Measurements from ENCODE around the gene ASCC3.
"Not testable (repeated sequence)": the region's sequence is repeated elsewhere in the genome, so short reads cannot be mapped to it uniquely, and the experiment has no call there.

ASCC3 gene

DNA sequence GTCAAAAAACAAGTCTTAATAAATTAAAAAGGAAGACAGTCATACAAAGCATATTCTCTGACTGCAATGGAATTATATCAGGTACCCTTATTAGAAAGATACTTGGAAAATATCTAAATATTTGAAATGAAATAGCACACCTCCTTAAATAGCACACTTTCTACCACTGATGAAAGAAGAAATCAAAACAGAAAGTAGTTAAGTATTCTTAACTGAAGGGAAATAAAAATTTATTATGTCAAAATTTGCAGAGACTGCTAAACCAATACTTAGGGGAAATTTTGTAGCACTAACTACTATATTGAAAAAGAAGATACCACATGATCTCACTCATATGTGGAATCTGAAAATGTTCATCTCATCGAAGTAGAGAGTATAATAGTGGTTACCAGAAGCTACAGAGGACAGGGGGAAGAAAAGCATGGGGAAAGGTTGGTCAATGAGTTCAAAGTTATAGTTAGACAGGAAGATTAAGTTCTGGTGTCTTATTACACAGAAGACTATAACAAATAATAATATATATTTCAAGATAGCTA, 112.2 kb downstream of the ASCC3 start:
- Histone ChIP-seq H3K36me3 (ENCODE audit: control insufficient read depth, insufficient read depth, low read length) (peaks cover 7% of the 10 kb centered on the region; the same call in 1 of the 2 replicates), H3K27me3 (ENCODE audit: control insufficient read depth, insufficient read depth, low read length) (no peaks in the 10 kb centered on the region), H3K9me3 (ENCODE audit: control insufficient read depth, insufficient read depth, low read length) (no peaks in the 10 kb centered on the region; the same call in 1 of the 2 replicates), H3K4me1 (ENCODE audit: control insufficient read depth, insufficient read depth, low read length) (no peaks in the 10 kb centered on the region), H3K4me3 (ENCODE audit: low read length) (no peak overlapping the region), H3K27ac (ENCODE audit: low read length) (no peak overlapping the region)
- no CpG with 5 or more reads among the region's 1 CpG for WGBS (ENCODE audit: insufficient coverage, insufficient read length)
- DNase-seq (ENCODE audit: low read depth, low spot score): no peak

DNA sequence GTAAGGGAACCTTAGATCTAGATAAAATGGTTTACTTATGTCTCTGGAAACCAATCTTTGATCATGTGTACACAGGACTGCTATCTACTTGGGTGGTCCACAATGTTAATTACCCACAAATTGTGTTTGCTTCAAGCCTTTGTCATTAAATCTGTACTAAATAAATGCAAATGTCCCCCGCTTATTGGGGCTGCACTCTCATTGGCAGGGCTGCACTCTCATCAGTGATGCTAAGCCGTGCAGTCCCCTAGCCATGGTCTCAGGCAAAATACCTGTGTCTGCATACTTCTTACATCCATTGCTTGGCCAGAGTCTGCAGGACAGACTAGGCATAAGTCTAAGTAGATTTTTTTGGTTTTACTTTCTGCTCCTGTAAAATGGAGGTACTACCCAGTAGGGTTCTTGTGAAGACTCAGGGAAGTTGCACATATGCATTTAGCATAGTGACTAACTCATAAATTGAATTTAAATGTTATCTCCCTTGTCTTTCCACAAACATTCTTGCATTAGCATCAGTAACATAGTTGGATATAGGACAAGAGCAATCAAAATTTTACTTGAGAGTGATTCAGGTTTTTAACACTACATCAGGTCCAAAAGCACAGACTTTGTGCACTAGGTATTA, 117.4 kb downstream of the ASCC3 start:
- no CpG with 5 or more reads among the region's 2 CpGs for WGBS (ENCODE audit: insufficient coverage, insufficient read length)
- H3K9me3 ChIP-seq (ENCODE audit: control insufficient read depth, insufficient read depth, low read length): no peaks in the 10 kb centered on the region; the same call in 1 of the 2 replicates
- H3K27me3 ChIP-seq (ENCODE audit: control insufficient read depth, insufficient read depth, low read length): no peaks in the 10 kb centered on the region
- no peak overlapping the region for H3K27ac ChIP-seq (ENCODE audit: low read length)
- no peak overlapping the region for H3K4me3 ChIP-seq (ENCODE audit: low read length)
- no peak for DNase-seq (ENCODE audit: low read depth, low spot score)
- peaks cover 7% of the 10 kb centered on the region; the same call in 1 of the 2 replicates for H3K36me3 ChIP-seq (ENCODE audit: control insufficient read depth, insufficient read depth, low read length)
- no peaks in the 10 kb centered on the region for H3K4me1 ChIP-seq (ENCODE audit: control insufficient read depth, insufficient read depth, low read length)

GRCh38 chr6:100761841-100762240, 119.3 kb downstream of the ASCC3 start:
- no peak for DNase-seq (ENCODE audit: low read depth, low spot score)
- Histone ChIP-seq H3K4me3 (ENCODE audit: low read length) (no peak overlapping the region), H3K36me3 (ENCODE audit: control insufficient read depth, insufficient read depth, low read length) (peaks cover 7% of the 10 kb centered on the region; the same call in 1 of the 2 replicates), H3K27me3 (ENCODE audit: control insufficient read depth, insufficient read depth, low read length) (no peaks in the 10 kb centered on the region), H3K4me1 (ENCODE audit: control insufficient read depth, insufficient read depth, low read length) (no peaks in the 10 kb centered on the region), H3K9me3 (ENCODE audit: control insufficient read depth, insufficient read depth, low read length) (no peaks in the 10 kb centered on the region; the same call in 1 of the 2 replicates), H3K27ac (ENCODE audit: low read length) (no peak overlapping the region)
- WGBS (ENCODE audit: insufficient coverage, insufficient read length): no CpG with 5 or more reads among the region's 2 CpGs

DNA sequence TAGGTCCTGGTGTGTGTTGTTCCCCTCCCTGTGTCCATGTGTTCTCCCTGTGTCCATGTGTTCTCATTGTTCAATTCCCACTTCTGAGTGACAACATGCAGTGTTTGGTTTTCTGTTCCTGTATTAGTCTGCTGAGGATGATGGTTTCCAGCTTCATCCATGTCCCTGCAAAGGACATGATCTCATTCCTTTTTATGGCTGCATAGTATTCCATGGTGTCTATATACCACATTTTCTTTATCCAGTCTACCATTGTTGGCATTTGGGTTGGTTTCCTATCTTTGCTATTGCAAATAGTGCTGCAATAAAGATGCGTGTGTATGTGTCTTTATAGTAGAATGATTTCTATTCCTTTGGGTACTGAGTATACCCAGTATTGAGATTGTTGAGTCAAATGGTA, 122.7 kb downstream of the ASCC3 start:
- not testable (repeated sequence) for H3K36me3 ChIP-seq (ENCODE audit: control insufficient read depth, insufficient read depth, low read length); DNase-seq (ENCODE audit: low read depth, low spot score); H3K9me3 ChIP-seq (ENCODE audit: control insufficient read depth, insufficient read depth, low read length); H3K27me3 ChIP-seq (ENCODE audit: control insufficient read depth, insufficient read depth, low read length); H3K4me1 ChIP-seq (ENCODE audit: control insufficient read depth, insufficient read depth, low read length); H3K27ac ChIP-seq (ENCODE audit: low read length); H3K4me3 ChIP-seq (ENCODE audit: low read length)
- no CpG with 5 or more reads among the region's 1 CpG for WGBS (ENCODE audit: insufficient coverage, insufficient read length)

DNA sequence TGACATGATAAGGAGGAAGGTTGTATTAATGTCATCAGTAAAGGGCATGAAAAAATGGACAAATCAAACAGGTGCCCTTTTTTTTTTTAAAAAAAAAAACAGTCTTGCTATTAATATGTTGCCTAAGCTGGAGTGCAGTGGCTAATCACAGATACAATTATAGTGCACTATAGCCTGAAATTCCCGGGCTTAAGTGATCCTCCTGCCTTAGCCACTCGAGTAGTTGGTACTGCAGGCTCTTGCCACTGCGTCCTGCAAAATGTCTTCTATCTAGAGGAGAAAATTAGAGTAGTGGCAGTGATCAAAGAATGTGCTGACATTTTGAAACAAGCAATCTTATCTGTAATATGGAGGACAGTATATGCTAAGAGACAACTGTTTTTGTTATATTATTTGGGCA, 127.7 kb downstream of the ASCC3 start:
- Histone ChIP-seq H3K27me3 (ENCODE audit: control insufficient read depth, insufficient read depth, low read length) (no peaks in the 10 kb centered on the region), H3K27ac (ENCODE audit: low read length) (no peak overlapping the region), H3K4me1 (ENCODE audit: control insufficient read depth, insufficient read depth, low read length) (no peaks in the 10 kb centered on the region), H3K4me3 (ENCODE audit: low read length) (no peak overlapping the region), H3K9me3 (ENCODE audit: control insufficient read depth, insufficient read depth, low read length) (no peaks in the 10 kb centered on the region), H3K36me3 (ENCODE audit: control insufficient read depth, insufficient read depth, low read length) (no peaks in the 10 kb centered on the region)
- no CpG with 5 or more reads among the region's 3 CpGs for WGBS (ENCODE audit: insufficient coverage, insufficient read length)
- DNase-seq (ENCODE audit: low read depth, low spot score): no peak

DNA sequence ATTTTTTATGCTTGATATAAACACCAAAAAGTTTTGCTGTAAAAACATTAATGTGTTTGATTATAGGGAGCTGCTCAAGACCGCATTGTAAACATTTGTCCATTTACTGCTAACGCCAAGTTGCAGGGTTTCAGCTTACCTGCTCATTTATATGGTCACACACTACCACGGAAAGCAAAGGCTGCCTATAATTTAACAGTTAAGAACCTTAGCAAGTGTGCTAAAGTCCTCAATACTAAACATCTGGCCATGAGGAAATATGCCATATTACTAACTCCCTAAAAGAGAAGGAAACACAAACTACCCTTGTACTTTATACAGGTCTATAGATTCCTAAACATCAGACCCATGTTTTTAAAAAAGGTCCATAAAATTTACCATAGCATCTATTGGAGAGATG, 129.5 kb downstream of the ASCC3 start:
- Histone ChIP-seq H3K4me3 (ENCODE audit: low read length) (no peak overlapping the region), H3K27ac (ENCODE audit: low read length) (no peak overlapping the region)

DNA sequence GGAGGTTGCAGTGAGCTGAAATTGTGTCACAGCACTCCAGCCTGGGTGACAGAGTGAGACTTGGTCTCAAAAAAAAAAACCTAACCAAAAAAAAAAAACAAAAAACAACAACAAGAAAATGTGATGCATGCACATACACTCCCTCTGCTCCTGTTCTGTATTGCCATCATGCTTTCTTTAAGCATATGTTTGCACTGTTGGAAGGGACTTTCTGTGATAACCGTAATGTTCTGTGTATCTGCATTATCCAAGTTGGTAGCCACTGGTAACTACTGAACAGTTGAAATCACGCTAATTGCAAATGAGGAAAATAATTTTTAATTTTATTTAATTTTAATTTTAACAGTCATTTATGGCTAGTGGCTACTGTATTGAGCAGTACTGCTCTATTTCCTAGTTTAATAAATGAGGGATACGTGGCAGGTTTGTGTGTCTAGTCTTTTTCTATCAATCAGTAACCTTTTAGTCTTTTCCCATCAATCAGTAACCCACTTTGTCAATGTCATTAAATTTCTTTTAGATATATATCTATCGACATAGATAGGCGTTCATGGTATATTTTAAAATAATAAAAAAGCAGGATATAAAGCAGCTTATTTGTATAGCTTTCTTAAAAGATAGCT, 135.6 kb downstream of the ASCC3 start:
- Histone ChIP-seq H3K27me3 (ENCODE audit: control insufficient read depth, insufficient read depth, low read length) (no peaks in the 10 kb centered on the region), H3K36me3 (ENCODE audit: control insufficient read depth, insufficient read depth, low read length) (no peaks in the 10 kb centered on the region), H3K4me3 (ENCODE audit: low read length) (no peak overlapping the region), H3K4me1 (ENCODE audit: control insufficient read depth, insufficient read depth, low read length) (no peaks in the 10 kb centered on the region), H3K9me3 (ENCODE audit: control insufficient read depth, insufficient read depth, low read length) (no peaks in the 10 kb centered on the region), H3K27ac (ENCODE audit: low read length) (no peak overlapping the region)
- no CpG with 5 or more reads among the region's 5 CpGs for whole genome bisulfite sequencing (ENCODE audit: insufficient coverage, insufficient read length)
- no peak for DNase-seq (ENCODE audit: low read depth, low spot score)

More for the DNA sequence above, 129.5 kb downstream of the ASCC3 start:
- H3K9me3 ChIP-seq (ENCODE audit: control insufficient read depth, insufficient read depth, low read length): no peaks in the 10 kb centered on the region
- no CpG with 5 or more reads among the region's 3 CpGs for WGBS (ENCODE audit: insufficient coverage, insufficient read length)
- no peaks in the 10 kb centered on the region for H3K36me3 ChIP-seq (ENCODE audit: control insufficient read depth, insufficient read depth, low read length)
- no peaks in the 10 kb centered on the region for H3K4me1 ChIP-seq (ENCODE audit: control insufficient read depth, insufficient read depth, low read length)
- DNase-seq (ENCODE audit: low read depth, low spot score): no peak
- H3K27me3 ChIP-seq (ENCODE audit: control insufficient read depth, insufficient read depth, low read length): no peaks in the 10 kb centered on the region

GRCh38 chr6:100740439-100740838, 140.7 kb downstream of the ASCC3 start:
- Histone ChIP-seq H3K36me3 (ENCODE audit: control insufficient read depth, insufficient read depth, low read length) (no peaks in the 10 kb centered on the region), H3K4me1 (ENCODE audit: control insufficient read depth, insufficient read depth, low read length) (no peaks in the 10 kb centered on the region), H3K4me3 (ENCODE audit: low read length) (no peak overlapping the region), H3K27ac (ENCODE audit: low read length) (no peak overlapping the region), H3K9me3 (ENCODE audit: control insufficient read depth, insufficient read depth, low read length) (no peaks in the 10 kb centered on the region), H3K27me3 (ENCODE audit: control insufficient read depth, insufficient read depth, low read length) (no peaks in the 10 kb centered on the region)
- DNase-seq (ENCODE audit: low read depth, low spot score): no peak

DNA sequence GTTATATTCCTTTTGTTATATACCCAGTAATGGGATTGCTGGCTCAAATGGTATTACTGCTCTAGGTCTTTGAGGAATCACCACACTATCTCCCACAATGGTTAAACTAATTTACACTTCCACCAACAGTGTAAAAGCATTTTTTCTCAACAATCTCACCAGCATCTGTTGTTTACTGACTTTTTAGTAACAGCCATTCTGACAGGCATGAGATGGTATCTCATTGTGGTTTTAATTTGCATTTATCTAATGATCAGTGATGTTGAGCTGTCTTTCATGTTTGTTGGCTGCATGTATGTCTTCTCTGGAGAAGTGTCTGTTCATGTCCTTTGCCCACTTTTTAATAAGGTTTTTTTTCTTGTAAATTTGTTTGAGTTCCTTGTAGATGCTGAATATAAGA, 143.4 kb downstream of the ASCC3 start:
- DNase-seq (ENCODE audit: low read depth, low spot score); H3K27ac ChIP-seq (ENCODE audit: low read length): not testable (repeated sequence)

GRCh38 chr6:100731411-100731810, 149.7 kb downstream of the ASCC3 start:
- Histone ChIP-seq H3K27ac (ENCODE audit: low read length) (no peak overlapping the region), H3K36me3 (ENCODE audit: control insufficient read depth, insufficient read depth, low read length) (no peaks in the 10 kb centered on the region), H3K4me3 (ENCODE audit: low read length) (no peak overlapping the region), H3K4me1 (ENCODE audit: control insufficient read depth, insufficient read depth, low read length) (no peaks in the 10 kb centered on the region), H3K27me3 (ENCODE audit: control insufficient read depth, insufficient read depth, low read length) (no peaks in the 10 kb centered on the region), H3K9me3 (ENCODE audit: control insufficient read depth, insufficient read depth, low read length) (no peaks in the 10 kb centered on the region)
- no peak for DNase-seq (ENCODE audit: low read depth, low spot score)
- no CpG with 5 or more reads among the region's 5 CpGs for WGBS (ENCODE audit: insufficient coverage, insufficient read length)

More for the DNA sequence above, 143.4 kb downstream of the ASCC3 start:
- H3K4me3 ChIP-seq (ENCODE audit: low read length); H3K9me3 ChIP-seq (ENCODE audit: control insufficient read depth, insufficient read depth, low read length); H3K4me1 ChIP-seq (ENCODE audit: control insufficient read depth, insufficient read depth, low read length); H3K36me3 ChIP-seq (ENCODE audit: control insufficient read depth, insufficient read depth, low read length); H3K27me3 ChIP-seq (ENCODE audit: control insufficient read depth, insufficient read depth, low read length): not testable (repeated sequence)

Measured in iPS DF 6.9 (cell line).